ENCODE data around the gene MZB1.

Gene MZB1

DNA sequence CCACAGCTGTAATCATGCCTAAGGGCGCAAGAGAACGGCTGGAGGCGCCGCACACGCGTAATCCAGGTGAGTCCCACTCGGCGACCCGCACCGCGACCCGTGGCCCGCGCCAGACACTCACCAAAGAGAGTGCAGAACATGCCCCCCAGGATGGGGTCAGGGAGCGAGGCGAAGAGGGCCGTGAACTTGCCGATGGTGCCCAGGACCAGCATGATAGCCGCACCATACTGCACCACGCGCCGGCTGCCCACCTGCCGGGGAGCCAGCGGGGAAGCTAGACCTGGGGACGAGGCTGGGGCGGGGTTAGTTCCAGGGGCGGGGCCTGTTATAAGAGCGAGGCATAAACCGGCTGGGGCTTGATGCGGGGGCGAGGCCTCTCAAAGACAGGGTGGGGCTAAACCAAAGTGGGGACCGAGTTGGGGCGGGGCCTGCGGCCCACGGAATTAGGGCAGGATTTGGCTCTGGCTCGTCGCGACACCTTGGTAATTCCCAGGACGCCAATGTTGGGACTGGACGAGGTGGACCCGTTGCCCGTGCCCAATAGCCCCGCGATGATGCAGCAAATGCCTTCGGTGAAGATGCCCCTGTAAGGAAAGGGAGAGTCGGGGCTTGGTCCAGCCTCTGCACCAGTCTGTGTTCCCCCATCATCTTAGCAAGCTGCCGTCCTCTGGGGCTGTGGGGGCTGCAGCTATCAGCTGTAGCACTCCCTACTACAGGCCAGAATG, 11.4 kb downstream of the MZB1 start:
- no peak overlapping the region for H3K9ac ChIP-seq (ENCODE audit: low read length)
- WGBS, result 85% methylated on average over 47 of the region's 47 CpGs
- no peaks in the 10 kb centered on the region for H3K27me3 ChIP-seq (ENCODE audit: control insufficient read depth in 1 of 2, insufficient read depth in 1 of 2, low read length in 2 of 2)

GRCh38 chr5:139377226-139377625, 12.5 kb downstream of the MZB1 start:
- no peak overlapping the region for H2BK15ac ChIP-seq (ENCODE audit: low read depth, poor library complexity, severe bottlenecking)

More for the DNA sequence above, 11.4 kb downstream of the MZB1 start:
- Histone ChIP-seq H2BK12ac (ENCODE audit: low read length in 2 of 2) (no peak overlapping the region), H3K23ac (ENCODE audit: low read length in 2 of 2) (no peak overlapping the region), H3K36me3 (ENCODE audit: control insufficient read depth in 1 of 2, insufficient read depth in 2 of 2, low read depth in 1 of 2, low read length in 2 of 2) (peaks cover 18 to 32% of the 10 kb centered on the region in 2 experiments), H2BK120ac (ENCODE audit: low read depth, low read length) (no peak overlapping the region), H4K8ac (ENCODE audit: low read length) (no peak overlapping the region), H4K91ac (ENCODE audit: low read length) (no peak overlapping the region), H3K4me1 (ENCODE audit: control insufficient read depth, insufficient read depth, low read depth, low read length) (peaks cover 22% of the 10 kb centered on the region), H3K4me3 (ENCODE audit: insufficient read depth in 1 of 2, low read depth in 1 of 2, low read length in 2 of 2) (no peak overlapping the region), H3K4me2 (ENCODE audit: low read length, poor library complexity, severe bottlenecking) (no peak overlapping the region), H3K18ac (ENCODE audit: low read depth in 1 of 2, low read length in 2 of 2) (no peak overlapping the region), H3K27ac (ENCODE audit: low read length, poor library complexity, severe bottlenecking) (no peak overlapping the region), H3K4ac (ENCODE audit: low read depth in 1 of 2, low read length in 2 of 2) (no peak overlapping the region), H2AFZ (ENCODE audit: low read depth, low read length) (no peak overlapping the region), H2BK15ac (ENCODE audit: low read depth, poor library complexity, severe bottlenecking) (no peak overlapping the region), H2AK5ac (ENCODE audit: low read length, severe bottlenecking) (no peak overlapping the region), H3K14ac (ENCODE audit: low read length in 2 of 2) (no peak overlapping the region), H2BK5ac (ENCODE audit: low read depth, low read length, poor library complexity, severe bottlenecking) (no peak overlapping the region), H3K79me1 (replicated peaks; ENCODE audit: low read length, poor library complexity, severe bottlenecking) (no peaks in the 10 kb centered on the region), H3K9me3 (ENCODE audit: control insufficient read depth, low read length) (no peaks in the 10 kb centered on the region)
- no peak for DNase-seq

DNA sequence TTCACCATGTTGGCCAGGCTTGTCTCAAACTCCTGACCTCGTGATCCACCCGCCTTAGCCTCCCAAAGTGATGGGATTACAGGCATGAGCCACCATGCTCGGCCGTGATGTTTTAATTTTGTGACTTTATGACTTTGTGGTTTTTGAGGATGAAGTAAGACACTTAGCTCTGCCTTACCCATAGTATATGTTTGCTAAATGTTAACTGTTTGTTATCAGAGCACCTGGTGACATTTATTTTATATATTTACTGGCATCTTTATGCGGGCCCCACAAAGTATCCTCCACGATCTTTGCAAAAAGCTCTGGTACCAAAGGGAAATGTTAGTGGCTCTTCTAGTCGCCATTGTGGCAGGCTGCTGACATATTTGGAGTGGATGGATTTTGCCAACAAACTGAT, 13.3 kb downstream of the MZB1 start:
- Histone ChIP-seq H3K36me3 (ENCODE audit: control insufficient read depth in 1 of 2, insufficient read depth in 2 of 2, low read depth in 1 of 2, low read length in 2 of 2) (peaks cover 34 to 36% of the 10 kb centered on the region in 2 experiments), H3K27me3 (ENCODE audit: control insufficient read depth in 1 of 2, insufficient read depth in 1 of 2, low read length in 2 of 2) (no peaks in the 10 kb centered on the region), H3K9me3 (ENCODE audit: control insufficient read depth, low read length) (no peaks in the 10 kb centered on the region), H3K4me2 (ENCODE audit: low read length, poor library complexity, severe bottlenecking) (no peak overlapping the region), H2AFZ (ENCODE audit: low read depth, low read length) (no peak overlapping the region), H3K4me1 (ENCODE audit: control insufficient read depth, insufficient read depth, low read depth, low read length) (peaks cover 7% of the 10 kb centered on the region), H3K23ac (ENCODE audit: low read length in 2 of 2) (no peak overlapping the region), H2AK5ac (ENCODE audit: low read length, severe bottlenecking) (no peak overlapping the region), H3K4ac (ENCODE audit: low read depth in 1 of 2, low read length in 2 of 2) (no peak overlapping the region), H2BK12ac (ENCODE audit: low read length in 2 of 2) (no peak overlapping the region), H3K18ac (ENCODE audit: low read depth in 1 of 2, low read length in 2 of 2) (no peak overlapping the region), H3K4me3 (ENCODE audit: insufficient read depth in 1 of 2, low read depth in 1 of 2, low read length in 2 of 2) (no peak overlapping the region), H3K14ac (ENCODE audit: low read length in 2 of 2) (no peak overlapping the region), H2BK5ac (ENCODE audit: low read depth, low read length, poor library complexity, severe bottlenecking) (no peak overlapping the region), H4K91ac (ENCODE audit: low read length) (no peak overlapping the region), H2BK15ac (ENCODE audit: low read depth, poor library complexity, severe bottlenecking) (no peak overlapping the region), H3K79me1 (replicated peaks; ENCODE audit: low read length, poor library complexity, severe bottlenecking) (peaks cover 2% of the 10 kb centered on the region), H4K8ac (ENCODE audit: low read length) (no peak overlapping the region), H2BK120ac (ENCODE audit: low read depth, low read length) (no peak overlapping the region), H3K27ac (ENCODE audit: low read length, poor library complexity, severe bottlenecking) (no peak overlapping the region), H3K9ac (ENCODE audit: low read length) (no peak overlapping the region)
- no peak for DNase-seq
- 86% methylated on average over 7 of the region's 7 CpGs for WGBS

More at GRCh38 chr5:139377226-139377625, 12.5 kb downstream of the MZB1 start:
- Histone ChIP-seq H2AFZ (ENCODE audit: low read depth, low read length) (no peak overlapping the region), H3K27me3 (ENCODE audit: control insufficient read depth in 1 of 2, insufficient read depth in 1 of 2, low read length in 2 of 2) (no peaks in the 10 kb centered on the region), H3K79me1 (replicated peaks; ENCODE audit: low read length, poor library complexity, severe bottlenecking) (no peaks in the 10 kb centered on the region), H4K91ac (ENCODE audit: low read length) (no peak overlapping the region), H4K8ac (ENCODE audit: low read length) (no peak overlapping the region), H3K14ac (ENCODE audit: low read length in 2 of 2) (no peak overlapping the region), H2BK5ac (ENCODE audit: low read depth, low read length, poor library complexity, severe bottlenecking) (no peak overlapping the region), H3K18ac (ENCODE audit: low read depth in 1 of 2, low read length in 2 of 2) (no peak overlapping the region), H3K4me1 (ENCODE audit: control insufficient read depth, insufficient read depth, low read depth, low read length) (peaks cover 15% of the 10 kb centered on the region), H3K27ac (ENCODE audit: low read length, poor library complexity, severe bottlenecking) (no peak overlapping the region), H3K9ac (ENCODE audit: low read length) (no peak overlapping the region), H3K23ac (ENCODE audit: low read length in 2 of 2) (no peak overlapping the region), H2BK12ac (ENCODE audit: low read length in 2 of 2) (no peak overlapping the region), H3K9me3 (ENCODE audit: control insufficient read depth, low read length) (no peaks in the 10 kb centered on the region), H3K36me3 (ENCODE audit: control insufficient read depth in 1 of 2, insufficient read depth in 2 of 2, low read depth in 1 of 2, low read length in 2 of 2) (peaks cover 25 to 34% of the 10 kb centered on the region in 2 experiments), H2BK120ac (ENCODE audit: low read depth, low read length) (no peak overlapping the region), H3K4me3 (ENCODE audit: insufficient read depth in 1 of 2, low read depth in 1 of 2, low read length in 2 of 2) (no peak overlapping the region), H3K4me2 (ENCODE audit: low read length, poor library complexity, severe bottlenecking) (no peak overlapping the region), H2AK5ac (ENCODE audit: low read length, severe bottlenecking) (no peak overlapping the region), H3K4ac (ENCODE audit: low read depth in 1 of 2, low read length in 2 of 2) (no peak overlapping the region)
- no peak for DNase-seq
- 98% methylated on average over 3 of the region's 3 CpGs for WGBS

GRCh38 chr5:139374909-139375308, 14.8 kb downstream of the MZB1 start:
- no peak overlapping the region for H3K18ac ChIP-seq (ENCODE audit: low read depth in 1 of 2, low read length in 2 of 2)
- H2BK15ac ChIP-seq (ENCODE audit: low read depth, poor library complexity, severe bottlenecking), result no peak overlapping the region
- peaks cover 8% of the 10 kb centered on the region for H3K79me1 ChIP-seq (replicated peaks; ENCODE audit: low read length, poor library complexity, severe bottlenecking)
- H2BK12ac ChIP-seq (ENCODE audit: low read length in 2 of 2), result no peak overlapping the region
- peaks cover 45 to 47% of the 10 kb centered on the region in 2 experiments for H3K36me3 ChIP-seq (ENCODE audit: control insufficient read depth in 1 of 2, insufficient read depth in 2 of 2, low read depth in 1 of 2, low read length in 2 of 2)
- no peak overlapping the region for H3K14ac ChIP-seq (ENCODE audit: low read length in 2 of 2)
- H3K27ac ChIP-seq (ENCODE audit: low read length, poor library complexity, severe bottlenecking), result no peak overlapping the region
- H2BK120ac ChIP-seq (ENCODE audit: low read depth, low read length), result no peak overlapping the region
- no peaks in the 10 kb centered on the region for H3K27me3 ChIP-seq (ENCODE audit: control insufficient read depth in 1 of 2, insufficient read depth in 1 of 2, low read length in 2 of 2)
- no peaks in the 10 kb centered on the region for H3K9me3 ChIP-seq (ENCODE audit: control insufficient read depth, low read length)
- H3K4ac ChIP-seq (ENCODE audit: low read depth in 1 of 2, low read length in 2 of 2), result no peak overlapping the region
- no peak overlapping the region for H4K91ac ChIP-seq (ENCODE audit: low read length)
- no peak overlapping the region for H3K4me3 ChIP-seq (ENCODE audit: insufficient read depth in 1 of 2, low read depth in 1 of 2, low read length in 2 of 2)
- DNase-seq, result no peak
- H2AFZ ChIP-seq (ENCODE audit: low read depth, low read length), result no peak overlapping the region
- H3K4me2 ChIP-seq (ENCODE audit: low read length, poor library complexity, severe bottlenecking), result no peak overlapping the region
- 100% methylated on average over 2 of the region's 2 CpGs for WGBS
- H3K9ac ChIP-seq (ENCODE audit: low read length), result no peak overlapping the region
- H4K8ac ChIP-seq (ENCODE audit: low read length), result no peak overlapping the region
- H3K23ac ChIP-seq (ENCODE audit: low read length in 2 of 2), result no peak overlapping the region
- H2BK5ac ChIP-seq (ENCODE audit: low read depth, low read length, poor library complexity, severe bottlenecking), result no peak overlapping the region
- H2AK5ac ChIP-seq (ENCODE audit: low read length, severe bottlenecking), result no peak overlapping the region
- H3K4me1 ChIP-seq (ENCODE audit: control insufficient read depth, insufficient read depth, low read depth, low read length), result peaks cover 2% of the 10 kb centered on the region
